Fibroblast of skin of right biceps (primary cell): Measurements from ENCODE around the gene PITPNM2.

ENCODE experiments used
- DNase-seq: peaks from one replicate; pipeline ENCODE4 v3.0.0-alpha.2; 2013

PITPNM2 gene

DNA sequence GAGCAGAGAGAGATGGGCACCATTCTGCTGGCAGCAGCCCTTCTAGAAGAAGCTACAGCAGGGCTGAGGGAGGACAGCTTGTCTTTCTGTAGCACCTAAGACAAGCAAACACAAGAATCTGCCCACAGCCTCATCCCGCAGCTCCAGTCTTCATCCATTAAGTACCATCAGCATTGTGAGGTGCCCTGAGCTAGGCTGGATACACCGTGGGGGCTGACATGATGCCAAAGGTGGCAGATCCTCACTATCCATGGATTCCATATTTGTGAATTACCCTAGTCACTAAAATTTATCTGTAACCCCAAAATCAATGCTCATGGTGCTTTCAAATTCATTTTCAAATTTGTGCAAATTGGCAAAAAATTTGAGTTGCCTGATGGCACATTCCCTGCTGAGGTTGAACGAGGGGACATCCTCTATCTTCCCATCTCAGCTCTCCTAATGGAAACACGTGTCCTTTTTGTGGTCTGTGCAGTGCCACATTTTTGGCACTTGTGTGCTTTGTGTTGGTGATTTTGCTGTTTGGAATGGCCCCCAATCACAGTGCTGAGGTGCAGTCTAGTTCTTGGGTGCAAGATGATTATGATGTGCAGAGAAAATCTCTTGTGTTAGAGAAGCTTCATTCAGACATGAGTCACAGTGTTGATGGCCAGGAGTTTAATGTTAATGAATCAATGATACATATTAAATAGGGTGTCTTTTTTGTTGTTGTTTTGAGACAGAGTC is 7.0 kb downstream of the PITPNM2 start:
- peak; percentile 73 for DNase-seq

DNA sequence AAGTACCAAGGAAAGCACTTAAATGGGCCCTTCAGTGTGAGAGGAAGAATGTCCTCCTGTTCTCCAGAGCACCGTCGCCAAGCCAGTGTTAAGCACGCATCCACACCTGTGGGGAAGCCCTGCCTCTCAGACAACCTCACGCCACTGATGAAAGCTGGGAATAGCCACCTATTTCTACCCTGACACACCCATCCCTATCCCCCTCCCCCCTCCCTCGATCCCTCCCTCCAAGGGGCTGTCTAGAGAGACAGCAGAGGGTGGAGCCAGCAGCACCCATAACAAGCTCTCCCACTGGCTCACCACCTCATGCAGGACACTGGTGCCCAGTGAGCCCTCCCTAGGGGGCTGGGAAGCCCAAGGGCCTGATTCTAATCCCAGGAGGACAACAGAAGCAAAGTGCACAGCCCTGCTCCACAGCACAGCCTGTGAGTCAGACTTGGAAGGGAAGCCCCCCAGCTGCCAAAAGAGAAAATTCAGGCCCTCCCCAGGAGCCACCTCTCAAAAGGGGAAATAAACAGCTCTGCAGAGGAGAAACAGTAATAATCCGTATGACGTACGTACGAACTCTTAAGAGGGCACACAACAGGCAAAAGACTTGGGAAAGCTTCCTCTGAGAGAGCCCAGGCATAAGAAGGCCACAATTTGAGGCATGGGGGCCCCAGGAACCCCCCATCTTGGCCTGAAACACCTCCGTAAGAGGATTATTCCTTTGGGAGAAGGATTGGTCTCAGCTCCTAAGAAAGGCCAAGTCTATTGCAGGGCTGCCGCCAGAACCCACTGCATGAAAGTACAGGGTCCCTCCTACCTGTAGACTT is 7.8 kb downstream of the PITPNM2 start:
- peak; percentile 52 for DNase-seq

DNA sequence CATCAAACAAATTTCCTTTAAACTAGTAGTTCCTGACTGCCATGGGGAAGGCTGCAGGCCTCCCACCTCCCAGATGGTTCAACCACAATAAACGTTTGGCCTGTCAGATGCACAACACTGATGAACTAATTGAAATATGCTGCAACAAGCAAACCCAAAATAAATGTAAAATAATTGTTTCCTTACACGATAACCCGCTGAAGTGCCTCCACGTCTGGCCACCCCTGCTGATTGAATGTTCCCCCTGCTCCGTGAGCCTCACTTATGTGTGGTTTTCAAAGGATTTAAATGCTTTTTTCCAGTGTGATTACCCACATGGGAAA is 8.4 kb downstream of the PITPNM2 start:
- peak; percentile 75 for DNase-seq

DNA sequence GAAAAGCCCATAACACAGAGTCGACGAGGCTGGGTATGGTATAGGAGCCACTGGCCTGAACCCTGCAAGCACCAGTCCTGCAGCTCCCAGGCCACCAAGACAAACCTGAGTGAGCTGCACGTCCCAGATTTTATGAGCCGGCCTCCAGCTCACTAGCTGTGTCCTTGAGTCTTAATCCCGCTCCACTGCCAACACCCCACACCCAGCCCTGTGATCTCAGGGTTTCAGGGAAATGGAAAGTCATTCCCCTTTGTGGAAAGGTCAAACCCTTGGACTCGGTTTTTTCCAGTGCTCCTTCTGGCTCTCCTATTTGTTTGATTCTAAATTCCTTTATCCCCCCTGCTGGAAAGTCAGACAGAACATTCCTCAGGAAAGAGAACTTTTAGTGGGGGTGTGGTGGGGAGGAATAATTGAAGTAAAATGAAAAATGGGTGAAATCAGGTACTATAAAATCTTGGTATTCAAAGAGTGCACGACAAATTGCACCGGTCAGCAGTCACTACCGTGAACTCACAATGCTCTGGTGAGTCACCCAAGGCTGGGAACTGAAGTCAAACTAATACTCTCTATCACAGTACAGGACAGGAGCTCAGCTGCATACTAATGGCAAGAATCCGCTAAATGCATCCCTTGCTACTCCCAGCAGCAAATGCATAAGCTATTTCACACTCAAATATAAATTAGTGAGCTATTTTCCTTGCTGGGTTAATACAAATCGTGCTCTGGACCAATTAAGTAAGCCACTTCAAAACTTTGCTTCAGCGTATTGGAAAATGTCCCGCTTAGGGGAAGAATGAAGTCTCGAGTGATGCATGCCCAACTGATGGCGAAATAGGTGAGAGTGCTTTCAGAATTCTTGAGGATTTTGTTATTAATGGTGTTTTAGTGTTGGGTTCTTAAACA is 9.0 kb downstream of the PITPNM2 start:
- peak; percentile 91 for DNase-seq

DNA sequence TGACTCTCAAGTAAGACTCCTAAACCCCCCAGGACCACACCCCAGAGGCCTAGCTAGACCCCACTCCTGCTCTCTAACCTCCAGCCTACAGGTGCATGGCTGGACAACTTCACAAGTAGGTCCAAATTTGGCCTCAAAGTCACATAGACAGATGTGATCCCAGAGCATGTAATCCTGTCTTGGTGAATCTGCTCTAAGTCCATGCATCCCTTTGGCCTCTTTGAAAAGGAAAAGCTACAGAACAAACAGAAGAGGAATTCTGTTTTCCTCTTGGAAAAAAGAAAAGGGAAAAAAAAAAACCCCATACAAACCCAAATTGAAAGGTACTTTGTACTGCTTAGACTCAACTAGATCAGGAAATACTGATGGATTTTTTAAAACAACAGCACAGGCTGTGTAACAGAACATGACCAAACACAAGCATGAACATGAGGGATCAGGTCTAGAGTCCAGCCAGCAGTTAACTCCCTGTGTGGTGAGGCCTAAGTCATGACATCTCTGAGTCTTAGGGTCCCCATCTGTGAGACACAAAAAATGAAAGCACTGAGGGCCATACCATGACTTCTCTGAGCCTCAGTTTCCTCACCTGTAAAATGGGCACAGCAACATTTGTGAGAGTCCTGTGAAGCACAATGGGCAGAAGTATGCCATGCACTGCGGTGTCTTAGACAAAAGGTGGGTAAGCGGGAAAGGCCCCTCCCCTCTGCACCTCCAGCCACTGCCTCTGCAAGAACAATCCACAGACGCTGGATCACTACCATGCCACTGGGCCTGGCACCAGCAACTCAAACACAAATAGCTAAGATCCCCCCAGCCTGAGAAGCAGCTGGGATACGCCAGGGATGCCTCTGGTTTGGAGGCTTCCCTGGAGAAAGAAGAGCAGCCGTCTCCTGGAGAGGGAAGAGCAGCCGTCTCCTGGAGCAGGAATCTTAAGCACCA is 9.9 kb downstream of the PITPNM2 start:
- no peak for DNase-seq

DNA sequence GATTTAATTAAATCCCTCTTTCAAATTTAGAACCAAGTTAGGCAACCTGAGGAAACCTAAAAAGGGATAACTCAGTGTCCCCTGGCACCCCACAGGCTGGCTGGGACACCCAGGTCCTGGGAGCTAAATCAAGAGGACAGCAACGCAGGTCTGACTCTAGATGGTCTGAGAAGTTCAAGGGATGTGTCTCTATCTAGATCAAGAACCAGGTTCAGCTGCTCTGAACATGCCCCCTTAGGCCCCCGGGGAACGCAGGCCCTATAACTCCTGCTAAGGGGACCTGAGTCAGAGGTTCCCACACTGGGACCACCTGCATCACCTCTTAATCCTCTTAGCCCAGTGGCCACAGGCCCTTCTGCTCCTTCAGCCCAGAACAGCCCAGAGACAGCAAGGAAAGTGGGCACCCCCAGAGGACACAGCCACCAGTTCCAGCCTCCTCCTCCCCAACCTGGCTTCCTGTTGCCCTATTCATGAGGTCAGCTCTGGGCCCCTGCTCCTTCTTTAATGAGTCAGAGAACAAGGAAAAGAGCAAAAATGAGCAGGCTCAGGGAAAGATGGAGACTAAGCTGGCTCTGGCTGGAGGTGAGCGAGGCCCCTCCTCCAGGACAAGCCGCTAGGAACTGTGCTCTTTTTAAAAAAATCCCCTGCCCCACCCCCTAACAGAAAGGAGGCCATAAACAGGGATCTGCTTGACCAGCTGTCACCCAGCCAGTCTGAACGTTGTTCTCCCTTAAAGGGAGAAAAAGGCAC is 10.8 kb downstream of the PITPNM2 start:
- peak; percentile 73 for DNase-seq

DNA sequence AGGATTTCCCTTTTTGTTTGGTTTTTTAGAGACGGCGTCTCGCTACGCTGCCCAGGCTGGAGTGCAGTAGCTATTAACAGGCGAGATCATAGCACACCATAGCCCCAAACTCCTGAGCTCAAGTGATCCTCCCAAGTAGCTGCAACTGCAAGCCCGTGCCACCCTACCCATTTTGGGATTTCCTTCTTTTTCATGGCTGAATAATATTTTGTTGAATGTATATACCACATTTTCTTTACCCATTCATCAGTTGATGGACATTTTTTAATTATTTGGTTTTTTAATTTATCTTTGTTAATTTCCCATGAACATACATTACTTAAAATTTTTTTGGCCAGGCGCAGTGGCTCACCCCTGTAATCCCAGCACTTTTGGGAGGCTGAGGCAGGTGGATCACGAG is 15.2 kb downstream of the PITPNM2 start:
- DNase-seq = no peak

DNA sequence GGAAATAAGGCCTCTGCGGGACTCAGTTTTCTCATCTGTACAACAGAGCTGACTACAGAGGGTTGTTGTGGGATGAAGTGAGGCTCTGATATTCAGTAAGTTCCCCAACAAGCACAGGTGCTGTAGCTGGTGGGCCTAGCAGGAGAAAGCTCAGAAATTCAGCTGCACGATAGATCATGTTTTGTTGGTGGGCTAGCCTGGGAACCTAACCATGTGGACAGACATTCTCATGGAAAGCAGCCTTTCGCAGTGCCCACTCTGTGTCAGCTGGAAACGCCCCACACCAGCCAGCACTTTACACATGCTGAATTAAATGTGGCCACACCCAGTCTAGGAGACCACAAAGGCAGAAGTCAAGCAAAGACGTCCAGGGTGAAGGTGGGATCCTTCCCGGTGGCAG is 16.1 kb downstream of the PITPNM2 start:
- no peak for DNase-seq

DNA sequence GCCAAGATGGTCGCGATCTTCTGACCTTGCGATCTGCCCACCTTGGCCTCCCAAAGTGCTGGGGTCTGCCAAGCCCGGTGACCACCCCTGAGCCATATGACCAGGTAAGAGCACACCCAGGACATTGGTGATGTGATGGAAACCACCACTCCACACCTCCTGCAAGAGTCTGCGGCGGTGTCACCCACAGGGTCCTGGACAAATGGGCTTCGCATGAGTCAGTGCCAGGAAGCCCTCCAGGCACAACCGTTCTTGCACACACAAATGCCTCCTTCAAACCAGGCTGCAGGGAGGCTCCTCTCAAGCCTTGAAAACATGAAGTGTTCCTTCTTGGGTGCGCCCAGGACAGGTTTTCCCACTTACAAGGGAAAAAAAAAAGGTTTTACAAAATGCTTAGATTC is 16.6 kb downstream of the PITPNM2 start:
- DNase-seq = no peak

DNA sequence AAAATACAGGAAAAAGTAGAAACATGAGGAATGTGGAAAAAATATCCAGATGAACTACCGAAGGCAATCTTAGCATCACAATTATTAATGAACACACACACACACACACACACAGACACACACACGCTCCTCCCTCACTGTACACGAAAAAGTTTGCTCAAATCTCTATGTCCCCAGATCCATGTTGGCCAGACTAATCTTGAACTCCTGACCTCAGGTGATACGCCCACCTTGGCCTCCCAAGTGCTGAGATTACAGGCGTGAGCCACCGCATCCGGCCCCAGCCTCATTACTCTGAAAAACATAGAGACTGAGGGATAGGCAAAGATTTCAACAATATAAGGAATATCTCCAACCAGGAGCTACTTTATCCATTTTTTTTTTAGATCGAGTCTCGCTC is 17.2 kb downstream of the PITPNM2 start:
- DNase-seq = no peak

DNA sequence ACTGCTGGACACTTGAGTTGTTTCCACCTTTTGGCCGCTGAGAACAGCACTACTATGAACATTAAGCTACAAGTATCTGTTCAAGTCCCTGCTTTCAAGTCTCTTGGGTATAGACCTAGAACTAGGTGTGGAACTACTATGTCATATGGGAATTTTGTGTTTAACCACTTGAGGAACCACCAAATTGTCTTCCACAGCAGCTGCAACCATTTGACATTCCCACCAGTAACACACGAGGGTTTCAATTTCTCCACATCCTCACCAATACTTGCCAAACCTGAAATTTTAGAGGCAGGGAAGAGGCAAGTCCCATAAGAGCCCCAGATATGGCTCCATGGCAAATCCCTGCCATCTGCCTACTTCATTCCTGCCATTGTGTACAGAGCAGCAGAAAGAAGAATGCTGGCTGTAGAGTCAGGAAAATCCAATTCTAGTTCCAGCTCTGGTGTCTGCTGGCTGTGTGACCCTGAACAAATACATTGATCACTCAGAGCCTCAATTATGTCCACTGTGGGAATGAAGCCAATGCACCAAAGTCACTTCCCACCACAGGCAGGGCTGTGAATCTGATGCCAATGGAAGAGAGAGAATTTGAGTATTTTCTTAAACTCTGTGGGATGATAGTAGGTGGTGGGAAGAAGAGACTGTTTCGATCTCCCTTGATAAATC is 17.8 kb downstream of the PITPNM2 start:
- no peak for DNase-seq

DNA sequence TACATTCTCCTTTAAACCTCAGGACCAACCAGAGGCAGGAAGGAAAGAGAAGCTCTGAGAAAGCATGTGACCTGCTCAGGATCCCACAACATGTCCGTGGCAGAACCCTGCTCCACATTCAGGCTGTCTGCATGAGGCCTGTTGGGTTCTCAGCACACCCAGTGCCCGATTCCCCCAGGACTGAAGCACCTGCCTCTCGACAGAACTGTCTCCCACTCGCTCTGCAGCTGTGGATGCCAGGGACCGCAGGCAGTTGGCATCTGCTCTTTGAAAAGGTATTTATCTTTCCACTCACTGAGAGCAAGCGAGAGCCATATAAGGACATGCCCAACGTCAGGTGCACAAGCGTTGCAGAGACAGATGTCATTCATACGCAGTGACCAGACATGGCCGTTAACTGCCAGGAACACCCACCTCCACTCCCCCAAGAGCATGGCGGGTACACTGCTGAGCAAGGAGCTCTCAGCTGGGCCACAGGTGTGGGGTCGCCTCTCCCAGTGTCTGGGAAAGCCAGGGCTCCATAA is 18.9 kb downstream of the PITPNM2 start:
- no peak for DNase-seq

DNA sequence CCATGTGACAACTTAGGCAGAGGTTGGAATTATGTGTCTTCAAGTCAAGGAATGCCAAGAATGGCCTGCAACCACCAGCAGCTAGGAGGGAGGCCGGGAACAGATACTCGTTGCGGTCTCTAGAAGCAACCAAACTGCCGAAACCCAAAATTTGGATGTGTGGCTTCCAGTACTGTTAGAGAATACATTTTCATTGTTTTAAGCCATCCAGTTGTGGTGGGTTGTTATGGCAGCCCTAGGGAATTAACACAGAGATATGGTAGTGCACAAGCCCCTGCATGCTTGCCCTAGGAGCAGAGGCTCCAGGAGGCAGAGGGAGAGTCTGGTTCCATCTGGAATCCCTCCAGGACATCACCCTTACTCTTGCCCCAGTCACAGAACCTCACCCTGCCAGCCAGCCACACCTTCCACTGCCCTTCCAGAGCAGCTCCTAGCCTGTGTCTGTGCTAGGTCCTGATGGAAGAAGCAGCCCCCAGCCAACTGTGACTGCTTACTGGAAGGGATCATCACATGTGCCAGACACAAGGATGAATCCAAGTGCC is 19.5 kb downstream of the PITPNM2 start:
- DNase-seq = peak; percentile 80

DNA sequence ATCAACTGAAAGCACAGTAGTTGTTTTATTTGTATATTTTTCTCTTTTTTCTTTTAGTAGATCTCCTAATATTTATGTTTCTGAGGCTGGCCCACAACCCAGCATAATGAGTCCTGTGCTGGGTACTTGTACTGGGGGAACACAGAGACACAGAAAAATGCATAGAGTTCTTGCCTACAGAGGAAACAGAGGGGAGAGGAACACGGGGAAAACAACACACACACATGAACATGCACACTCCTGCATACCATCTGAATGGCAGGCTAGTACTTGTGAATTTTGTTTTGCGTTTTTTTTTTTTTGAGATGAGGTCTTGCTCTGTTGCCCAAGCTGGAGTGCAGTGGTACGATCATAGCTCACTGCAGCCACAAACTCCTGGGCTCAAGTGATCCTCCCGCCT is 21.3 kb downstream of the PITPNM2 start:
- DNase-seq = no peak

DNA sequence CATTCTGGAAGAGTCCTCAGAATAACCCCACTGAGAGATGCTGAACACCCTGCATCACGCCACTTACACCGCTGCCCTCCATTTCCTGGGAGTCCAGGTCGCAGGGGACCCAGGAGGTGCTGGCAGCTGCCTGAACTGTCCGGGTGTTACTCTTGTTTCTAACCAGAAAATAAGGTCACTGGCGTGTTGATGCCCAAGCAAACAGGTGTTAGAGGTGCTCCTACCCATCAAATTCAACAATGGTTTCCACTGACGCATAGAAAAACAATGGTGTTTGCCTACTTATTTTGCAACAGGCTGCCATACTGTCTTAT is 23.8 kb downstream of the PITPNM2 start:
- DNase-seq = no peak

DNA sequence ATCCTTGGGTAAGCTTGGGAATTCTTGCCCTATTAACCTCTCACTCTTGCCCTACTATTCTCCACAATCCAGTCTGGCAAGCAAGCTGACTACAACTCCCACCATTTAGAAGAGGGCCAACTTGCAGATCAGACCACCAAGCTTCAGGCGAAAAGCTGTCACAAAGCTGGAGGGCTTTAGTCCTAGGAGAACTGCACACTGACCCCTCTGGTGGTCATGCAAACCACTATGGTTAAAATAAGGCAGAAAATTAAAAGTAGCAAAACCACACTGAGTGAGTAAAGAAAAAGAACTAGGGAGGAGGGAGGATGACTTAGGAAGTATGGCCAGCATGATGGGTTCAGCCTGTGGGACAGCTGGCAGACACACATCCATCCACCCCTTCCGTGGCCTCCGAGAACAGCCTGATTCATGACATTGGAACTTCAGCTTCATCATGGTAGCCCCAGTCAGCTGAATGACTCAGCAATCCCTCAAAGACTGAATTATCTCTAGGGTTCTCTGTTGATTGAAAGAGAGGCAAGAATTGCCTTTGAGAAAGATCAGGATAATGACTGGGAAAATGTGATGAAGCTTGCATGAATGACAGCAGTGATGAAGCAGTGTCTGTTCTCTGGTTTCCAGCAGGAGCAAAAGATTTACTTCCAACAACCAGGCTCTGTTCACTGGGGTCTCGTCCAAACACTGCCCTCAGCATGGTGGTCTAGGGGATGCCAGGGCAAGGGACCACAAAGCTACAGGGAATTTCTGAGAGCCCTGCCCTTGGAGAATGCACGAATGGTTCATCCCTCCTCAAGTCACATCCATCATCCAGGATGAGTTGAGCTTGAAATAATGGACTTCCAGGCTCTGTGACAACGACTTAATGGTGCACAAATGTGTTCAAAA is 24.4 kb downstream of the PITPNM2 start:
- DNase-seq = peak; percentile 100

DNA sequence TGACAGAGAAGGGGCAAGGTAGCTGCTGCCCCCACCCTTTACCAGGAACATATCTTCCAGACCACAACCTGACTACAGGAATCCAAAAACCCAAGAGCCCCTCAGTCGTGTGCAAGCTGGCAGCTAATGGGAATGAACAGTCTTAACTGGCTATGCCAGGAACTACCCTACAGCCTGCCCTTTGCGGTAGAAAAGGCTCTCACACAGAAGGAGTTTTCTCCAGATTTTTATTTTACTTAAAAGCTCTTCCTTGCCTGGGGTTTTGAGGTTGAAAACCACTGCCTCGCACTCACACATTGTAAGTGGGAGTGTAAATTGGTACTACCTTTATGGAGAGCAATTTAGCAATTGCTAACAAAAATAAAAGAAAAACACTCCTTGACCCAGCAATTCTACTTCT is 28.3 kb downstream of the PITPNM2 start:
- DNase-seq = no peak

DNA sequence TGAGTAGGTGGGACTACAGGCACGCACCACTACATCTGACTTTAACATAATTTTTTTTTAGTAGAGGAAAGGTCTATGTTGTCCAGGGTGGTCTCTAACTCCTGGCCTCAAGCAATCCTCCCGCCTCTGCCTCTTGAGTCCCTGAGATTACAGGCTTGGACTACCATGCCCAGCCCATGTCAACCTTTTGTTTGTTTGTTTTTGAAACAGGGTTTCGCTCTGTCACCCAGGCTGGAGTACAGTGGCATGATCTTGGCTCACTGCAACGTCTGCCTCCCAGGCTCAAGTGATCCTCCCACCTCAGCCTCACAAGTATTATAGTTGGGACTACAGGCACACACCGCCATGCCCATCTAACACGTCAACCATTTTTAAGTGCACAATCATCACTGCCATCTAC is 29.2 kb downstream of the PITPNM2 start:
- DNase-seq = no peak

DNA sequence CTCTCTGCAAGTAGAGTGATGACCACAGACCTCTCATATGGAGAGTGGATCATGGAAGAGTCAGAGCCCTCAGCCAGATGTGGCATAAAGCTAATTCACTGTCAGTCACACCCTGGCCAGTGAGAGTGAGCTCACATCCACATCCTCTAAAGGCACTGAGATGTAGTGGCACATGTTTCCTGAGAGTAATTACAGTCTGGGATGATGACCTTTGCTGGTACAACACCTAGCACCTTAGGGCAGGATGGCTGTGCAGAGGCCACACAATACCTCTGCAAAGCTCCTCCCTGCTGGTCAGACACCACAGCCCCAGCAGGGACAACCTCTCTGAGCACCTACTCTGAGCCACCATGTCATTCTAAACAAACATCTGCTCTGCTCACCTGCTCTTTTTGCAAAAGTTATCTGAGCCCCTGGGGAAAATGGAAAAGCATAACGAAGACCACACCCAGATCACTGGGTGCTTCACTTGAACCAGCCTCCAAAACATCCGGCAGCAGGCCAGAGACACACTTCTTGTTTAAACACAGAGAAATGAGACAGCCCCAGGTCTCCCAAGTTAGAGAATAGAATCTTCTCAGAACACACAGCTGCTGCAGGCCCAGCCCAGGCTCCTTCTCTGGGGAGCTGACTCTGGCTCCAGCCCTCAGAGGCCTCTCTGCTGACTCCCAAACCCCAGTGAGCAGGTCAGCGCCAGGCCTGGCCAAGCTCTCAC is 30.3 kb downstream of the PITPNM2 start:
- DNase-seq = no peak
